Keratinocyte (primary cell): Measurements from ENCODE around the gene CDRT4. TPM values are rescaled to one million over a fixed set of nuclear protein-coding genes. Genes with fewer than 3 reads are reported as not detected.

Experiments
- DNase-seq: peaks from one replicate; pipeline ENCODE4 v3.0.0-alpha.2; 2011; ENCODE audit warnings: low read depth, missing footprints, low spot score
- FAIRE-seq: peaks from 2 replicates; lab custom pipeline; 2011; peaks lifted over from hg19 to GRCh38; lab: Jason Lieb, UNC
- H2AFZ ChIP-seq: 2 replicates; pipeline ENCODE4 v1.6.0; 2012; ENCODE audit warnings: low read length, control low read depth, inconsistent platforms; ENCODE audit not compliant: control insufficient read depth
- H3K27ac ChIP-seq: 2 replicates; pipeline ENCODE4 v1.5.1; 2011; ENCODE audit warnings: low read length; ENCODE audit not compliant: control insufficient read depth, insufficient read depth
- H3K27me3 ChIP-seq: 3 replicates; pipeline ENCODE4 v1.6.0; 2011; ENCODE audit warnings: low read length; ENCODE audit not compliant: control insufficient read depth, insufficient read depth; ENCODE audit errors: extremely low read depth
- H3K36me3 ChIP-seq, 2 experiments: 2 replicates in 1 of 2; 3 replicates in 1 of 2; pipeline ENCODE4 v1.5.1; 2011; ENCODE audit warnings: low read length in 2 of 2, mild to moderate bottlenecking in 1 of 2; ENCODE audit not compliant: control insufficient read depth in 2 of 2, insufficient read depth in 2 of 2; ENCODE audit errors: extremely low read depth in 1 of 2
- H3K4me1 ChIP-seq: 3 replicates; pipeline ENCODE4 v1.5.1; 2011; ENCODE audit warnings: low read length; ENCODE audit not compliant: control insufficient read depth, insufficient read depth; ENCODE audit errors: extremely low read depth
- H3K4me2 ChIP-seq: 3 replicates; pipeline ENCODE4 v1.6.0; 2011; ENCODE audit warnings: low read depth, low read length; ENCODE audit not compliant: control insufficient read depth, insufficient read depth; ENCODE audit errors: extremely low read depth
- H3K4me3 ChIP-seq, 3 experiments: fragments of 200-600 bp in 1 of 3; sonication (generic) in 1 of 3; 2 replicates in 2 of 3; 3 replicates in 1 of 3; pipeline ENCODE4 v1.5.1; 2011 to 2016; ENCODE audit warnings: low read length in 3 of 3, mild to moderate bottlenecking in 3 of 3, control low read depth in 2 of 3, inconsistent platforms in 1 of 3, low read depth in 1 of 3, mixed read lengths in 1 of 3, mixed run types in 1 of 3, moderate library complexity in 1 of 3; ENCODE audit not compliant: control insufficient read depth in 2 of 3, insufficient read depth in 2 of 3; ENCODE audit errors: extremely low read depth in 1 of 3
- H3K79me2 ChIP-seq: 2 replicates; pipeline ENCODE4 v1.6.0; 2012; ENCODE audit warnings: low read length; ENCODE audit not compliant: control insufficient read depth, insufficient read depth
- H3K9ac ChIP-seq: 3 replicates; pipeline ENCODE4 v1.6.0; 2011; ENCODE audit warnings: low read length; ENCODE audit not compliant: control insufficient read depth, insufficient read depth; ENCODE audit errors: extremely low read depth
- H3K9me1 ChIP-seq: 3 replicates; pipeline ENCODE4 v1.6.0; 2011; ENCODE audit warnings: low read length; ENCODE audit not compliant: control insufficient read depth, insufficient read depth; ENCODE audit errors: extremely low read depth
- H3K9me3 ChIP-seq: 2 replicates; pipeline ENCODE4 v1.5.1; 2012; ENCODE audit warnings: low read depth, low read length; ENCODE audit not compliant: control insufficient read depth
- H4K20me1 ChIP-seq: 3 replicates; pipeline ENCODE4 v1.6.0; 2011; ENCODE audit warnings: low read length; ENCODE audit not compliant: control insufficient read depth, insufficient read depth; ENCODE audit errors: extremely low read depth
- EZH2 ChIP-seq: IDR thresholded peaks from one replicate; pipeline ENCODE4 v1.6.1; 2012; ENCODE audit warnings: inconsistent platforms, mild to moderate bottlenecking, low read length, moderate library complexity
- dilution Hi-C: fragments of 300-500 bp; cut with MboI; formaldehyde crosslinking; loops from one replicate; pipeline ENCODE4 v1.7.0; 2020; ENCODE audit warnings: low sequenced_read_pairs; ENCODE audit not compliant: extremely low pct_ligation_motif_present
- polyA plus RNA-seq, 5 experiments: library from polyadenylated mRNA; depleted of rRNA in 3 of 5; stranded (reverse) in 3 of 5; stranded (forward) in 1 of 5; unstranded in 1 of 5; fragments of >200 nt; gene quantifications; 1 replicate in 1 of 5; 2 replicates in 3 of 5; 3 replicates in 1 of 5; pipeline versions ENCODE4 v1.2.1 to v1.2.3, GENCODE V29; 2011 to 2012; ENCODE audit warnings: missing spikeins in 2 of 5, low read depth in 1 of 5, low replicate concordance in 1 of 5
- TF ChIP-seq, protein P1 (sequence below), 3 experiments: IDR thresholded peaks in 1 of 3; conservative IDR thresholded peaks in 1 of 3; optimal IDR thresholded peaks in 1 of 3; 2 replicates in 2 of 3; 3 replicates in 1 of 3; pipeline versions ENCODE3 to v1.5.1; 2011; ENCODE audit warnings: low read length in 3 of 3, mild to moderate bottlenecking in 3 of 3, moderate library complexity in 2 of 3, control low read depth in 1 of 3, inconsistent platforms in 1 of 3; ENCODE audit not compliant: insufficient read depth in 2 of 3; ENCODE audit errors: extremely low read depth in 1 of 3

The CDRT4 gene
- polyA plus RNA-seq, 1 donor (not counting 4 experiments of a cell fraction or from before 2014, with no cell fraction given) = 0.93 TPM

DNA sequence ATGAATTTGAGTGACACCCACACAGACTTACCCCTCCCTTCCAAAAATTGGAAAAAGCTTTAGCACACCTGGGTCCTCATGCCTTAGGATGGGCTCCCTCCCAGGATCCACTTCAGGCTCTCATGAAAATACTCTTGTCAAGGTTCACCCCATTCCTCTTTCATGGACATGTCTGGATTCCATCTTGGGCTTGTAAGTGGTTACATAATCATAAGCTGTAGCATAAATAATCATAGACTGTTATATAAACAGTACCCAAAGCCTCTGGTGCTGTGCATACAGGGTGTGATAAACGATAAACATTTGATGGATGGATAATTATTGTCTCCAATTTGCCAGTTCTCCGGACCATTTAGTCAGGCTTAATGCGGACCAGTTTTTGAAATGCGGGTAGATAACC, 72.3 kb downstream of the CDRT4 start:
- Histone ChIP-seq H3K9me3 (no peaks in the 10 kb centered on the region), H3K9ac (no peak overlapping the region), H3K79me2 (no peaks in the 10 kb centered on the region), H2AFZ (no peak overlapping the region), H3K36me3 (no peaks in the 10 kb centered on the region), H3K27ac (no peak overlapping the region), H3K4me1 (peaks cover 34% of the 10 kb centered on the region), H3K4me2 (no peak overlapping the region), H3K27me3 (no peaks in the 10 kb centered on the region), H3K9me1 (no peaks in the 10 kb centered on the region), H4K20me1 (no peaks in the 10 kb centered on the region), H3K4me3 (no peak overlapping the region)
- dilution Hi-C loops = no loop called here
- DNase-seq (no peak), FAIRE-seq (no peak)
- TF ChIP-seq, protein P1, sequence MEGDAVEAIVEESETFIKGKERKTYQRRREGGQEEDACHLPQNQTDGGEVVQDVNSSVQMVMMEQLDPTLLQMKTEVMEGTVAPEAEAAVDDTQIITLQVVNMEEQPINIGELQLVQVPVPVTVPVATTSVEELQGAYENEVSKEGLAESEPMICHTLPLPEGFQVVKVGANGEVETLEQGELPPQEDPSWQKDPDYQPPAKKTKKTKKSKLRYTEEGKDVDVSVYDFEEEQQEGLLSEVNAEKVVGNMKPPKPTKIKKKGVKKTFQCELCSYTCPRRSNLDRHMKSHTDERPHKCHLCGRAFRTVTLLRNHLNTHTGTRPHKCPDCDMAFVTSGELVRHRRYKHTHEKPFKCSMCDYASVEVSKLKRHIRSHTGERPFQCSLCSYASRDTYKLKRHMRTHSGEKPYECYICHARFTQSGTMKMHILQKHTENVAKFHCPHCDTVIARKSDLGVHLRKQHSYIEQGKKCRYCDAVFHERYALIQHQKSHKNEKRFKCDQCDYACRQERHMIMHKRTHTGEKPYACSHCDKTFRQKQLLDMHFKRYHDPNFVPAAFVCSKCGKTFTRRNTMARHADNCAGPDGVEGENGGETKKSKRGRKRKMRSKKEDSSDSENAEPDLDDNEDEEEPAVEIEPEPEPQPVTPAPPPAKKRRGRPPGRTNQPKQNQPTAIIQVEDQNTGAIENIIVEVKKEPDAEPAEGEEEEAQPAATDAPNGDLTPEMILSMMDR (optimal IDR thresholded peaks at IDR 0.05 in 1 of 3, IDR thresholded peaks at IDR 0.05 in 1 of 3, conservative IDR thresholded peaks at IDR 0.05 in 1 of 3; ENCODE audit: extremely low read depth in 1 of 3, insufficient read depth in 2 of 3, low read length in 3 of 3) = no peak
- no peak for TF ChIP-seq EZH2

DNA sequence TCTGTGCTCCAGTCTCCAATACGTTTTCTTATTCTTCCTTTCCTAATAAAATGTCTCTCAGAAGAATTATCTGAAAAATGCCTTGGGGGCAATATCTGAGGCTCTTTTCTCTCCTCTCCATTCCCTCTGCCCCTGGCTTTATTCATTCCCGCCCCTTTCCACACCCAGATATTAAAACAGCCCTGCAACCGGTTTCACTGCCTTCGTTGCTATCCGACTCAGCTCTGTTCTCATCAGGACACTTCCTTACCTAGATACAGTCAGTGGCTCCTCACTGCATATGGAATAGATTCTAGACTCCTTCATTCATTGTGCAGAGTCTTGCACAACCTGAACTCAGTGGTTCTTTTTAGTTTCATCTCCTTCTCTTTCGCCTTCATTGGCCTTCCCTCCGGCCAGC, 74.0 kb downstream of the CDRT4 start:
- Histone ChIP-seq H3K27ac (no peak overlapping the region), H3K4me2 (no peak overlapping the region)
- TF ChIP-seq EZH2 = no peak
- TF ChIP-seq, protein P1 (optimal IDR thresholded peaks at IDR 0.05 in 1 of 3, IDR thresholded peaks at IDR 0.05 in 1 of 3, conservative IDR thresholded peaks at IDR 0.05 in 1 of 3; ENCODE audit: extremely low read depth in 1 of 3, insufficient read depth in 2 of 3, low read length in 3 of 3) = no peak

More for the DNA sequence above, 74.0 kb downstream of the CDRT4 start:
- no peak overlapping the region for H2AFZ ChIP-seq
- FAIRE-seq = peak; percentile 86
- H3K27me3 ChIP-seq = no peaks in the 10 kb centered on the region
- H3K9me3 ChIP-seq = no peaks in the 10 kb centered on the region
- dilution Hi-C loops = no loop called here
- H3K4me3 ChIP-seq = no peak overlapping the region
- no peaks in the 10 kb centered on the region for H3K9me1 ChIP-seq
- no peaks in the 10 kb centered on the region for H3K79me2 ChIP-seq
- no peaks in the 10 kb centered on the region for H4K20me1 ChIP-seq
- no peak overlapping the region for H3K9ac ChIP-seq
- no peak for DNase-seq
- peaks cover 27% of the 10 kb centered on the region for H3K4me1 ChIP-seq
- no peaks in the 10 kb centered on the region for H3K36me3 ChIP-seq
